HTR-8/SVneo (cell line): Measurements from ENCODE around the gene PISD.
"Not testable (repeated sequence)": the region's sequence is repeated elsewhere in the genome, so short reads cannot be mapped to it uniquely, and the experiment has no call there.

Experiments
- DNase-seq: peaks from one replicate; pipeline ENCODE4 v3.0.0; 2011; ENCODE audit warnings: low spot score, mixed read lengths; ENCODE audit not compliant: insufficient read length
- FAIRE-seq: peaks from 2 replicates; lab custom pipeline; 2011; peaks lifted over from hg19 to GRCh38; lab: Jason Lieb, UNC

Gene PISD

GRCh38 chr22:31661851-31662667, at the start of gene PISD:
PISD (minus strand) TSS chr22:31662215; CDS start chr22:31662208, 7 bp downstream.
- DNase-seq (peak; percentile 86), FAIRE-seq (peak; percentile 69)

GRCh38 chr22:31711226-31711625, 49.2 kb upstream of the PISD start:
- not testable (repeated sequence) for DNase-seq, FAIRE-seq

DNA sequence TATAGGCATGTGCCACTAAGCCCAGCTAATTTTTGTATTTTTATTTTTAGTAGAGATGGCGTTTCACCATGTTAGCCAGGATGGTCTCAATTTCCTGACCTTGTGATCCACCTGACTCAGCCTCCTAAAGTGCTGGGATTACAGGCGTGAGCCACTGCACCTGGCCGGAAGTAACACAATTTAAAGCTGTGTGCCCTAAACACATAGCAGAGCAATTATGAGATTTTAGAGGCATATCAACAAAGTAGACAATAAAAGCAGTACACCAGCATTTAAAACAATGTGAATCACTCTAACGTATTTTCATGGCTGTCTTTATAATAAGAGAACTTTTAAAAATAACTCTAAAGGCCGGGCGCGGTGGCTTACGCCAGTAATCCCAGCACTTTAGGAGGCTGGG, 45.5 kb upstream of the PISD start:
- FAIRE-seq (no peak), DNase-seq (no peak)

DNA sequence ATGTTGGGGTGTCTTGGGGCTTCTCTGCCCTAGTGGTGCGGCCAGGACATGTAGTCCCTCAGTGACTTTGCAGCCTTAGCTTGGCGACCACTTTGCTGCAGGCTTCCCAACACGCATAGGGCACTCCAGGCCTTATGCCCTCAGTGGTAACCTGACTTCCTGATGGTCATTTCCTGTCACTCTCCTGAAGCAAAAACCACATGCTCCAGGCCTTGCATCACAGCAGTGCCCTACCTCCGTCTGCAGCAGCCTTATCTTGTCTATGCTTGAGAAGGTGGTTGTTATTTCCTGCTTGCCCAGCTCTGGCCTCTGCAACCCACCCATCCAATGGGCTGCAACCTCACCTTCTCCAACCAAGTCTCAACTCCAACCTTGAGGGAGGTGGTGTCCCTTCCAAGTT, 33.4 kb upstream of the PISD start:
- DNase-seq (no peak), FAIRE-seq (no peak)

DNA sequence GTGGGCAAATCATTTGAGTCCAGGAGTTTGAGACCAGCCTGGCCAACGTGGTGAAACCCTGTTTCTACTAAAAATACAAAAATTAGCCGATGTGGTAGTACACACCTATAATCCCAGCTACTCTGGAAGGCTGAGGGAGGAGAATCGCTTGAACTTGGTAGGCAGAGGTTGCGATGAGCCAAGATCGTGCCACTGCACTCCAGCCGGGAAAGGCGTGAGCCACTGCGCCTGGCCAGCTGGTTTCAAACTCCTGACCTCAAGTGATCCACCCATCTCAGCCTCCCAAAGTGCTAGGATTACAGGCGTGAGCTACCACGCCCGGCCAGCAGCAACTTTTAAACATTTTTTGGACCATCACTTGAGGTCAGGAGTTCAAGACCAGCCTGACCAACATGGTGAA, 32.0 kb upstream of the PISD start:
- not testable (repeated sequence) for FAIRE-seq, DNase-seq

GRCh38 chr22:31692186-31692886, 30.3 kb upstream of the PISD start:
- no peak for DNase-seq
- FAIRE-seq, result no peak

GRCh38 chr22:31691408-31691807, 29.4 kb upstream of the PISD start:
- no peak for FAIRE-seq

DNA sequence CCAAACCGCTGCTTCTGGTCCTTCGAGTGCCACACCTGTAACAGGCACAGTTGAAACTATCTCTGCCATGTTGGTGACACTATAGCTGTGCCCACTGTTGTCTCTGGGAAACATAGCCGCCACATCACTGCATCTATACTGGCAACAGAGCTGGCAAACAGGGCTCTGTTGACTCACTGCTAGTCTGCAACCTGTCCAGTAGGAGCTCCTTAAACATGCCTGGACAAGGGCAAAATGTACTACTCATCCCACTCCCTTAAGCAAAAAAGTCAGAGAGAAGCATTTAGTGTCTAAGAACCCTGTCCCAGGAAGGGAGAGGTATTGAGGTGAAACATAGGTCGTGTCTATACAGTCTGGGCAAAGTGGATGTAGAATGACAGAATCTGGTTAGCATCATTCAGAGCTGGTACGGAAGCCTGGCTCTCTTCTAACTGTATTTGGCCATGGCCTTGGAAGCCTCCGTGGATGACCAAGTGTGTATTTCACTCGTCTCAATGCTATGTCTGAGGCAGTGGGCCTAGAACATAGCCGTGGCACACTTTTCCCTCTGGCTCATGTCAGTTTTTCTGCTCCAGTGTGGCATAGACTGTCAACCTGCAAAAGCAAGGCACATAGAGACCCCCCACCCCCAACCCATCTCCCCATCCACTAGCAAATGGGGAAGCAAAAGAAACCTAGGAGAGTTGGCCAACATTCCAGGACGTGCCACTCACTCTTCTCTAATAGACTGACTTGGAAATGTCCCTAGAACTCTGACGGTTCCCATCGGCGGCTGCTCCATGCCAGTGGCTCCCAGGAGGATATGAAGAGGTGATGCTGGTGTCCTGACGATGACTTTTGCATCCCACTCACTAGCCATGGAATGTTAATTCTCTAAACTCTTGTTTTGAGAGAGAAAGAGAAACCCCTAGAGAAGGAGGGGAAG, 21.4 kb upstream of the PISD start:
- FAIRE-seq (no peak), DNase-seq (no peak)

More at GRCh38 chr22:31691408-31691807, 29.4 kb upstream of the PISD start:
- no peak for DNase-seq

DNA sequence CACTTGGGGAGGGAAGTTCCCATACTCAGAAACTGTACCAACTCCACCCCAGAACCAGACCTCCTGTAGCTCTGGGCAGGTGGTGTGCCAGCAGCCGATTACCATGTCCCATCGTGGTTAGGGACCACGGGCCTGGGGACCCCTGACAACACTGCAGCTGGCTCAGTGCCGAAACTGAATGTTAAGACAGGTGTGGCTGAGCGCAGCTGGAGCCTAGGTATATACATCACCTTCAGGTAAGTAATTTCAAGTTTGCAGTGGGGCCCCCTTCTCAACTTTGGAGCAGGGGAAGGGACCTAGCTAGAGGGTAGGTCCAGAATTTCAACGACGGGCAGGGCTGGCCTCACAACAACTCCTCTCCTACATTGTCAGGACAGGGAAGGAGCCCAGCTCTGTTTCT, 20.7 kb upstream of the PISD start:
- no peak for FAIRE-seq

GRCh38 chr22:31681349-31682345, 19.6 kb upstream of the PISD start:
- FAIRE-seq, result no peak
- DNase-seq, result no peak

More for the DNA sequence above, 20.7 kb upstream of the PISD start:
- no peak for DNase-seq

DNA sequence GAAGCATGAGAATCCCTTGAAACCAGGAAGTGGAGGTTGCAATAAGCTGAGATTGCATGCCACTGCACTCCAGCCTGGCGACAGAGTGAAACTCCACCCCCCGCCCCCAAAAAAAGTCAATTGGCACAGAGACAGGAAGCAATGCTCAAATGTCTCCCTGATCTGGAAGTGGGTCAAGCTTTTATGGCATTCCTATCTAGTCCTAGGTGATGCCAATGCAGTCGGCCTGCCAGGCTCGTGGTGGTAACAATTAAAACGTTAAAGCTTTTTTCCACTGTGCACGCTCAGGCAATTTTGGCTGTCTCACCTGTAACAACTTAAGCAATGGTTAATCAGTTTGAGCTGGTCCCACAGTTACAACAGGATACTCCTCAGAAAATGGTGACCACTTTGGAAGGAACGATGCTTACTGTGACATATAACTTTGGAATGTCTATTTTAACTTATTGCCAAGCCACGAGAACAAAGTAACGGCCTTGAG, 18.9 kb upstream of the PISD start:
- DNase-seq, result no peak
- no peak for FAIRE-seq

- FAIRE-seq (no peak), DNase-seq (no peak)
Observed at GRCh38 chr22:31678748-31679147, 16.7 kb upstream of the PISD start.

DNA sequence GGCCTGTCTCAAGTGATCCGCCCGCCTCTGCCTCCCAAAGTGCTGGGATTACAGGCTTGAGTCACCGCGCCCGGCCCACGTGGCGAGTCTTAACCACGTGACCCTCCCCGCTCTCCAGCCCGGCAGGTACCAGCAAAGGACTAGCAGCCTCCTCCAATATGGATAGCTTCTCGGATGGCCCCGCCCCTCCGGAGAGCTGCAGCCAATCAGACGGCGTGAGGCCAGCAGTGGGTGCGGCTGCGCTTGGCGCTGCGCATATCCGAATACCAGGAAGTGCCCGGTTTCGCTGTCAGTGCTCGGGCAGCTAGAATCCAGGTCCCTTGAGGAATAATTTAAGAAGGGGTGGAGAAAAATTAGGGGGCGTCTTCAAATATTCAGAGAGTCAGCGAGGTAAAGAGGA, 14.7 kb upstream of the PISD start:
- FAIRE-seq, result peak; percentile 87
- DNase-seq, result peak; percentile 90

GRCh38 chr22:31674219-31674618, 12.2 kb upstream of the PISD start:
- not testable (repeated sequence) for FAIRE-seq, DNase-seq

DNA sequence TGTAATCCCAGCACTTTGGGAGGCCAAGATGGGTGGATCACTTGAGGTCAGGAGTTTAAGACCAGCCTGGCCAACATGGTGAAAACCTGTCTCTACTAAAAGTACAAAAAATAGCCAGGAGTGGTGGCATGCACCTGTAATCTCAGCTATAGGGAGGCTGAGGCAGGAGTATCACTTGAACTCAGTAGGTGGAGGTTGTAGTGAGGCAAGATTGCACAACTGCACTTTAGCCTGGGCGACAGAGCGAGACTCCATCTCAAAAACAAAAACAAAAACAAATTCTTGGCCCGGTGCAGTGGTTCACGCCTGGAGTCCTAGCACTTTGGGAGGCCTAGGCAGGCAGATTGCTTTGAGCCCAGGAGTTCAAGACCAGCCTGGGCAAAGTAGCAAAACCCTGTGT, 6.8 kb upstream of the PISD start:
- not testable (repeated sequence) for FAIRE-seq, DNase-seq

- no peak for DNase-seq
- no peak for FAIRE-seq
Observed at GRCh38 chr22:31662668-31663037, 638 bp upstream of the PISD start.

GRCh38 chr22:31660860-31661341, 1.1 kb downstream of the PISD start:
- FAIRE-seq, DNase-seq: not testable (repeated sequence)

DNA sequence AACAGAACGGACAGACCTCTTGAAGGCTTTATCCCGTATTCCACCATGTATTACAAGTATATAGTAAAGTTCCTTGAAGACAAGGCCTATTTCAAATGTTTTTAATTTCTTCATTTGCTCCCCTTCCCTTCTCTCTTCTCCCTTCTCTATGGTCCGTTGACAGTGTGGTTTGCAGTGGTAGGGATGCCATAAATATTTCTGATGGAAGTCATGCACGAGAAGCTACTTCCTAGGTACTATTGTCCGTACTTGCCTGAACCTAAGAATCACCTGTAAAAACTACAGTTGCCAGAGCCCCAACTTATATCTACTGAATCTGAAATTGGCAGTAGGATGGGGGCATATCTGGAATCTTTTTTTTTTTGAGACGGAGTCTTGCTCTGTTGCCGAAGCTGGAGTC, 2.8 kb downstream of the PISD start:
- DNase-seq (no peak), FAIRE-seq (no peak)

GRCh38 chr22:31654408-31654807, 7.6 kb downstream of the PISD start:
- DNase-seq, result no peak
- no peak for FAIRE-seq
